Urothelium cell line (cell line): ENCODE data around the gene PEBP1.

Experiments used
- DNase-seq: peaks from one replicate; pipeline ENCODE4 v3.0.0; 2011; ENCODE audit warnings: low spot score, mixed read lengths
- FAIRE-seq: peaks from 2 replicates; lab custom pipeline; 2011; peaks lifted over from hg19 to GRCh38; lab: Jason Lieb, UNC

The PEBP1 gene

DNA sequence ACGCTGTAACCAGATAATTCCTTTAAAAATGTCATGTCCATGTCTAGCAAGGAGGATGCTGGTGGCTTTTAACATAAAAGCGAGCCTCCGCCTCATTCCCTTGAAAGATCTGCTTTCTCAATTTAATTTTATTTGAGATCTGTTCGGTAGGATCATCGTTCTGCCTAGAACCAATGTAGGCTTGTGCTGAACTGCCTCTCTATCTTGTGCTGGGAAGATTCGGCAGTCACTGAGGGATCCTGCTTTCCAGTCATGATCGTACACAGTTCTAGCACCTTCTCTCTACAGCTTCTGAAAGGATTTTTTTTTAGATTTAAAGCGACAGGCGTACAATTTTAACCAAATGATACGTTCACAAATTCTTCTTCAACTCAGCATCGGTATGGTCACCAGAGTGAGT lies 54.3 kb downstream of the PEBP1 start:
- DNase-seq (no peak), FAIRE-seq (no peak)

DNA sequence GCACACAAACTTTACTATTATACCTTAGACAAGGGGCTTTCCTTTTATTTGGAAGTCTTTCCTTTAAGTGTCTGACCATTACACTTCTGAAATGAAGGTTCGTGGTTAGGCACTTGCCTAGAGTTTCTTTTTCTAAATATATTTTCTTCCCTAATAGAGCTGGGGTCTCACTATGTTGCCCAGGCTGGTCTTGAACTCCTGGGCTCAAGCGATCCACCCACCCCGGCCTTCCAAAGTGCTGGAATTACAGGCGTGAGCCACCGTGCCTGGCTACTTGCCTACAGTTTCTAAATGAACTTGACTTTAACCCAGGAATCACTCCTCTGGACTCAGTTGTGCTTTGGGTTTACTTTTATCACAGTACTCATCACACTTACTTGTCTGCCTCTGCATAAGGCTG lies 57.6 kb downstream of the PEBP1 start:
- no peak for FAIRE-seq
- DNase-seq: no peak

DNA sequence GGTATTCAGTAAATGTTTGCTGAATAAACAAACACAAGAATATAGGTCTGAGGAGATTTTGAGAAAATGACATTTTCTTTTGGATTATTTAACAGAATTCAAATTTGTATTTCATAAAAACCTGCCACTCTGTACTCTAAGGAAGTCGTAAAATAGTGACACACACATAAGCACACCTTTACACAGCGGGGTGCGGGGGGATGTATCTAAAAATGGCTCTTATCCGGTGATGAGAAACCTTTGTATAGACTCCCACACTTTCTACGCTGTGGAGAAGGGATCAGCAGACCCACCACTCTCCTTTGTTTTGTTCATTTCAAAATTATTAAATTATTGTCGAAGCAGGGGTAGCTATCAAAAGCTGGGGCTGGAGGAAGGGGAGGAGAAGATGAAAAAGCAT lies 58.0 kb downstream of the PEBP1 start:
- no peak for DNase-seq
- no peak for FAIRE-seq
